Measurements from ENCODE around the gene BEND6. TPM values are rescaled to one million over a fixed set of nuclear protein-coding genes. Genes with fewer than 3 reads are reported as not detected.
"Not testable (repeated sequence)": the region's sequence is repeated elsewhere in the genome, so short reads cannot be mapped to it uniquely, and the experiment has no call there.

The BEND6 gene
- total RNA-seq, 1 donor from 2014 or later: not detected

DNA sequence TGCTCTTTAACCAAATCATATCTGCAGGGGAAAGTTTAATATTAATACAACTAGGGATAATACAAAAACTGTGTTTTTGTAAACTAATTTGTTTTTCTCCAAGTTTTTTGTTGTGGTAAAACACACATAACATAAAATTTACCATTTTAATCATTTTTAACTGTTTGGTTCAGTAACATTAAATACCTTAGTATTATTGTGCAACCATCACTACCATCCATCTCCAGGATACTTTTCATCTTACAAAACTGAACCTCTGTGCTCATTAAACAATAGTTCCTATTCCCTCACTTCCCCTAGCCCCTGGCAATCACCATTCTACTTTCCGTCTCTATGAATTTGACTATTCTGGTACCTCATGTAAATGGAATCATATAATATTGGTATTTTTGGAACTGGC, 15.9 kb downstream of the BEND6 start:
- no peak overlapping the region for H3K27ac Mint-ChIP-seq
- intact Hi-C loops (cut with micrococcal nuclease): no loop called here
- H3K4me1 Mint-ChIP-seq: no peaks in the 10 kb centered on the region
- H3K27me3 Mint-ChIP-seq: peaks cover 13% of the 10 kb centered on the region
- H3K9me3 Mint-ChIP-seq: no peaks in the 10 kb centered on the region
- no peaks in the 10 kb centered on the region for H3K36me3 Mint-ChIP-seq (ENCODE audit: low read depth)
- H3K4me3 Mint-ChIP-seq: no peak overlapping the region
- DNase-seq: no peak

DNA sequence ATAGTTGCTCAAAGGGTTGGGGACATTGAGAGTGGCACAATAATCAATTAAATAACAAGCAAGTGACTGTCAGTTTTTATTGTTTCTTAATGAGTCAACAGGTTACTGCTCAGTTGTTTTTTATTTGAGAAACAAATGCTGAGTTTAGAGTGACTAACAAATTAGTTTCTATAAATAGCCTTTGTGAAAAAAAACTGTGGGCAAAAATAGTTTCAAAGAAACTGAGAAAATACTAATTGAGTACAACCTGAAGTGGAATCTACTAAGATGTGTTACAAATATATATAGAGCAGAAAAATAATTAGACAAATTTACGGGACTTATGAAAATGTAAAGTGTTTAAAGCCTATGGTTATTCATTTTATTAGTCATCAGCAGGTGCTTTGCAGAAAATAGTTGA, 22.3 kb downstream of the BEND6 start:
- no peak overlapping the region for H3K27ac Mint-ChIP-seq
- H3K27me3 Mint-ChIP-seq: peaks cover 10% of the 10 kb centered on the region
- DNase-seq: no peak
- H3K9me3 Mint-ChIP-seq: peaks cover 4% of the 10 kb centered on the region
- H3K4me3 Mint-ChIP-seq: no peak overlapping the region
- H3K4me1 Mint-ChIP-seq: no peaks in the 10 kb centered on the region
- intact Hi-C loops (cut with micrococcal nuclease): no loop called here
- no peaks in the 10 kb centered on the region for H3K36me3 Mint-ChIP-seq (ENCODE audit: low read depth)

DNA sequence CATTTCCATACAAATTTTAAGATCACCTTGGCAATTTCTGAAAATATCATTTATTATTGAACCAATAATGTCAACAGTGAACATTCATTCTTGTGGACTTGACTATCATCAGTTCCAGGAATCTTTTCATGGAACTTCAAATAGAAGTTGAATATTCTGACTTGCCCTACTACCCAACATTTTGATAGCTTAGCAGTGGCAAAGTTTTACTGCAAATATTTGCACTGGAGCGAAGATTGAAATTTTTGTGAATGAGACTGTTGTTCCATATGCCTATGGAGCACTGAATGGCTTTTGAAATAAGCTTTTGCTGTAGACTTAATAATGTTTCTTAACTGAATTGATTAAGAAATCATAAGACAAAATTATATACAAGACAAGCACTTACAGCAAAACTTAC, 23.6 kb downstream of the BEND6 start:
- peaks cover 12% of the 10 kb centered on the region for H3K27me3 Mint-ChIP-seq
- no peak for DNase-seq
- no peak overlapping the region for H3K4me3 Mint-ChIP-seq
- H3K27ac Mint-ChIP-seq: no peak overlapping the region
- H3K4me1 Mint-ChIP-seq: no peaks in the 10 kb centered on the region
- H3K36me3 Mint-ChIP-seq (ENCODE audit: low read depth): no peaks in the 10 kb centered on the region
- peaks cover 4% of the 10 kb centered on the region for H3K9me3 Mint-ChIP-seq
- intact Hi-C loops (cut with micrococcal nuclease): no loop called here

DNA sequence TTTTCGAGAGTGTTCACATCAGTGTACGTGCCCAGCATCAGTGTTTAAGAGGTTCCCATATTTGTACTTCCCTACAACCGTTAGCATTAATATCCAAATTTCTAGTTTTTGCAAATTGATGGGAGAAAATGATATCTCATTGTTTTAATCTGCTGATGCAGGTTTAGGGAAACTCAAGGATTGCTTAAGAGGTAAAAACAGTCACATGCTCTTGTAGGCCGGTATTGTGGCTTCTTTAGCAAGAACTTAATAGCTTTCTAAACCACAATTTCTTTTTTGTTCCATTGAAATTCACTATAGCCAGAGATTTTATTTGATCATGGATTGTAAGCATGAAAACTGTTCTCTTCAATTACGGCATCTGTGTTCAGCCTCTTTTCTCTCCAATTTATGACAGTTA, 29.5 kb downstream of the BEND6 start:
- Mint-ChIP-seq H3K27me3 (peaks cover 15% of the 10 kb centered on the region), H3K9me3 (no peaks in the 10 kb centered on the region), H3K4me1 (no peaks in the 10 kb centered on the region), H3K27ac (no peak overlapping the region), H3K4me3 (no peak overlapping the region), H3K36me3 (ENCODE audit: low read depth) (no peaks in the 10 kb centered on the region)
- intact Hi-C loops (cut with micrococcal nuclease): no loop called here
- DNase-seq: no peak

DNA sequence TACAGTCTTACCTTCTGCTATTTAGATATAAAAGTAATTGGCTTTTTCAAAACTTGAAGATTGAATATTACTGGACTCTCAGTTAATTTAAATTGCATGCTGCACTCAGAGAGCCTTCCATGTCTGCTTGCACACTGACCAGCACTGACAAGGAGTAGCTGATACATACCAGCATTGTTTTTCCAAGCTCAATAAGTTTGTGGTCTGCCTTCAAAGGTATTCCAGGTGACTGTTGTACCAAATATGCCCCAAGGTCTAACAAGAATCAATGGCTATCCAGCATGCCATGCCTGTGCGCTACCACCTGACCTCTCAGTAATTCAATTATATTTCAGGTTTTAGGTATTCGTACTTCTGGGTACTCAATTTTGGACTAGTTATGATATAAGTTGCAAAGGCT, 30.0 kb downstream of the BEND6 start:
- Mint-ChIP-seq H3K4me3 (no peak overlapping the region), H3K27me3 (peaks cover 20% of the 10 kb centered on the region), H3K27ac (no peak overlapping the region), H3K4me1 (no peaks in the 10 kb centered on the region), H3K9me3 (no peaks in the 10 kb centered on the region), H3K36me3 (ENCODE audit: low read depth) (no peaks in the 10 kb centered on the region)
- no peak for DNase-seq
- intact Hi-C loops (cut with micrococcal nuclease): no loop called here

DNA sequence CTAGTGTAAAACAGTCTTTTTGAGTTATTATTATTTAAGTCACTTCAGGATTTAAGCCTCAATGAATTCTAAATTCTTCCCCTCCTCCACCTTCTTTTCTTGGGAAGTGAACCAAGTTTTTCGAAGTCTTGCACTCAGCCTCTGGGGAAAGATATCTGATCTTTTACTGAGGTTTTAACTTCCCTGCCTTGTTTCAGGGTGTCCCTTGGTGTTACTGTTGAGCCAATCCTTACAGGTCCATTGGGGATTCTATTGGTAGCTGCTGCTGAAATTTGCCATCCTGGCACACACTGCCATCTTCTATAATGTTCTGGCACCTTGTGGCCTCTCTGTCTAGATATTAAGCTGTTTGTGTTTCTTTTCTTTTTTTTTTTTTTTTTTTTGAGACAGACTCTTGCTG, 31.7 kb downstream of the BEND6 start:
- Mint-ChIP-seq H3K27me3 (peaks cover 23% of the 10 kb centered on the region), H3K27ac (no peak overlapping the region), H3K4me3 (no peak overlapping the region), H3K4me1 (no peaks in the 10 kb centered on the region), H3K36me3 (ENCODE audit: low read depth) (no peaks in the 10 kb centered on the region), H3K9me3 (no peaks in the 10 kb centered on the region)
- intact Hi-C loops (cut with micrococcal nuclease): no loop called here
- no peak for DNase-seq

DNA sequence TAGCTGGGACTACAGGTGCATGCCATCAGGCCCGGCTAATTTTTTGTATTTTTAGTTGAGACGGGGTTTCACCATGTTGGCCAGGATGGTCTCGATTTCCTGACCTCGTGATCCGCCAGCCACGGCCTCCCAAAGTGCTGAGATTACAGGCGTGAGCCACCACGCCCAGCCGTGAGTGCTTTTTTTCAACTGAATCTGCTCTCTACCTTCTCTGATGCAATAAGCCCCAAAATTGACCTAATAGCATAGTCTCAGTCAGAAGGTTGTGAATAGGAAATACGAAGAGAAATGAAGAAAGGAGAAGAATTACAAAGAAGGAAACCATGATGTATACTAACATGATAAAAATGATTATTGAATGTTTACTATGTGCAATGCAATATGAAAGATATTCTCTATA, 33.2 kb downstream of the BEND6 start:
- Mint-ChIP-seq H3K36me3 (ENCODE audit: low read depth) (no peaks in the 10 kb centered on the region), H3K27ac (no peak overlapping the region), H3K9me3 (no peaks in the 10 kb centered on the region), H3K4me1 (no peaks in the 10 kb centered on the region), H3K27me3 (peaks cover 27% of the 10 kb centered on the region), H3K4me3 (no peak overlapping the region)
- intact Hi-C loops (cut with micrococcal nuclease): no loop called here
- no peak for DNase-seq

DNA sequence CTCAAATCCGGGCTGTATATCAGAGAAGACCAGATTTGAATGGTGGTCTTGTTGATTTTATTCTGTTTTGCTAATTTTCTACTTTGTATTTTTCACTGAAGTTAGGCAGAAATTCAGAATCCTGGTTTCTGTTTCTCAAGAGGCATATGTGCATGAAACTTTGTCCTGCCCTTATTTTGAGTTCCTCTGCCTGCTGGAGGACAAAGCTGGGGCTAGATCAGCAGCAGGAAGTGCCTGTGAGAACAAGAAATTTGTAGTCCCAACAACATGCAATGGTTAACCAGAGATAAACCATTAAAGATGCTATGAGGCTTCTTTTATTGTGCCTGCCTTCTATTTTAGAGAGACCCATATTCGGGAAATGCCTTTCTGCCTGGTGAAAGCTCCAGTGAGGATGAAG, 37.1 kb downstream of the BEND6 start:
- no peaks in the 10 kb centered on the region for H3K9me3 Mint-ChIP-seq
- peaks cover 26% of the 10 kb centered on the region for H3K27me3 Mint-ChIP-seq
- intact Hi-C loops (cut with micrococcal nuclease): no loop called here
- H3K4me3 Mint-ChIP-seq: no peak overlapping the region
- H3K36me3 Mint-ChIP-seq (ENCODE audit: low read depth): no peaks in the 10 kb centered on the region
- no peaks in the 10 kb centered on the region for H3K4me1 Mint-ChIP-seq
- no peak for DNase-seq
- no peak overlapping the region for H3K27ac Mint-ChIP-seq

DNA sequence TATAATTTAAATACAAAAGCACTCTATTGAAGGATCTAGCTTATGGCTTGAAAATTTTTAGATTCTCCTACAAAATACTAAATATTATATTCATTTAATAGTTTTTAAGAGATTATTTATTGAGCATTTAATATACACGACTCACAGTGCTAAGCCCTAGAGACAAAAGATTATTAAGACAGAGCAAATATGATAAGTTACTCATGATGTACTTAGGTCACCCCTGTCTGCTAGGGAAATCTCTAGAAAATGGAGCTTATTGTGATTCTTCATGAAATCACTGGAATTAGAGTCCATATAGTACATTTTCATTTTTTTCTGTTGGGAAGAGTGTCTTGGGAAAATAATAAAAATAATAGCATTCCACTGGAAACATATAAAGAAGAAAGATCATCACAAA, 37.8 kb downstream of the BEND6 start:
- Mint-ChIP-seq H3K9me3 (no peaks in the 10 kb centered on the region), H3K4me1 (no peaks in the 10 kb centered on the region), H3K4me3 (no peak overlapping the region), H3K36me3 (ENCODE audit: low read depth) (no peaks in the 10 kb centered on the region), H3K27ac (no peak overlapping the region), H3K27me3 (peaks cover 22% of the 10 kb centered on the region)
- no peak for DNase-seq
- intact Hi-C loops (cut with micrococcal nuclease): no loop called here

DNA sequence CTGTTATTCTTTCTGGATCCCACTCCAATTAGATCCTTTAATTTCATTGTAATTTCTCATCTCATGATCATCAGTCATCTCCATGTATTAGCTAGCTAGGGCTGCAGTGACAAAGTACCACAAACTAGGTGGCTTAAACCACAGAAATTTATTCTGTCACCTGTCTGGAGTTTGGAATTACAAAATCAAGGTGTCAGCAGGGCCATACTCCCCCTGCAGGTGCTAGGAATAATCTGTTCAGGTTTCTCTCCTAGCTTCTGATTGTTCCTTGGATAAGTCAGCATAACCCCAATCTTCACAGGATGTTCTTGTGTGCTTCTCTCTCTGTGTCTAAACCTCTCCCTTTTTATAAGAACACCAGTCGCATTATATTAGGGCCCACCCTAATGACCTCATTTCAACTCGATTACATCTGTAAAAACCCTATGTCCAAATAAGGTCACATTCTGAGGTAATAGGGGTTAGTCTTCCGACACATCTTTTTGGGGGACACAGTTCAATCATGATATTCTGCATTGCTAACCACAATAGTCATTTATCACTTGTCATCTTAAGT, 40.5 kb downstream of the BEND6 start:
- intact Hi-C loops (cut with micrococcal nuclease): no loop called here
- no peak for DNase-seq
- no peaks in the 10 kb centered on the region for H3K4me1 Mint-ChIP-seq
- H3K27me3 Mint-ChIP-seq: peaks cover 10% of the 10 kb centered on the region
- H3K36me3 Mint-ChIP-seq (ENCODE audit: low read depth): no peaks in the 10 kb centered on the region
- H3K4me3 Mint-ChIP-seq: no peak overlapping the region
- H3K27ac Mint-ChIP-seq: no peak overlapping the region
- no peaks in the 10 kb centered on the region for H3K9me3 Mint-ChIP-seq

DNA sequence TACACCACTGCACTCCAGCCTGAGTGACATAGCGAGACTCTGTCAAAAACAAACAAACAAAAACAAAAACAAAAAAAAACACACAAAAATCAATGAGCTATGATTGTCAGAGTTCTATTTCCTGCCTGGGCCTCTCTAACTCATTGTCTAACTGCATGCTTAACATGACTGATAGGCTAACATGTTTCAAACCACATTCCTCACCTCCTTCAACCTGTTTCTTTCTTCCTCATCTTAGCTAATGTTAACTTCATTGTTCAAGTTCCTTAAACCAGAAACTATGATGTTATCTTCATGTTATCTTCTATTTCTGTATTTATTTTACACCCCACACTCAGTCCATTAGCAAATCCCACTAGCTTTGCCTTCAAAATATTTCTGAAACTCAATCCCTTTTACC, 41.5 kb downstream of the BEND6 start:
- no peak overlapping the region for H3K4me3 Mint-ChIP-seq
- H3K9me3 Mint-ChIP-seq: no peaks in the 10 kb centered on the region
- no peaks in the 10 kb centered on the region for H3K4me1 Mint-ChIP-seq
- intact Hi-C loops (cut with micrococcal nuclease): no loop called here
- no peaks in the 10 kb centered on the region for H3K36me3 Mint-ChIP-seq (ENCODE audit: low read depth)
- H3K27me3 Mint-ChIP-seq: peaks cover 10% of the 10 kb centered on the region
- no peak overlapping the region for H3K27ac Mint-ChIP-seq
- no peak for DNase-seq

DNA sequence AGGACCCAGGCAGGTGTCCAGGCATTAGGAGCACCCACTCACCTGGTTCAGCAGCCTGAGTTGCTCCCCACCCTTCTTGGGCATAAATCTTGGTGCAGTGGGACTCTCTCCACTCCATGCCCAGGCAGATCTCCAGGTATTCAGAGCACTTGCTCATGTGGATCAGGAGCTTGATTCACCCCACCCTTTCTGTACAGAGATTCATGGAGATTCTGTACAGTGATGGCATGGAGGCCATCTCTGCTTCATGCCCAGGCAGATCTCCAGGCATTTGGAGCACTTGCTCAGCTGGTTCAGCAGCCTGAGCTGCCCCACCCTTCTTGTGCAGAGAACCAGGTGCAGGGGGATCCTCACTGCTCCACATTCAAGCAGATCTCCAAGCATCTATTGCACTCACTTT, 44.1 kb downstream of the BEND6 start:
- Mint-ChIP-seq H3K9me3 (no peaks in the 10 kb centered on the region), H3K27ac (no peak overlapping the region), H3K4me1 (no peaks in the 10 kb centered on the region), H3K4me3 (no peak overlapping the region), H3K27me3 (peaks cover 17% of the 10 kb centered on the region), H3K36me3 (ENCODE audit: low read depth) (no peaks in the 10 kb centered on the region)
- DNase-seq: no peak
- intact Hi-C loops (cut with micrococcal nuclease): no loop called here

DNA sequence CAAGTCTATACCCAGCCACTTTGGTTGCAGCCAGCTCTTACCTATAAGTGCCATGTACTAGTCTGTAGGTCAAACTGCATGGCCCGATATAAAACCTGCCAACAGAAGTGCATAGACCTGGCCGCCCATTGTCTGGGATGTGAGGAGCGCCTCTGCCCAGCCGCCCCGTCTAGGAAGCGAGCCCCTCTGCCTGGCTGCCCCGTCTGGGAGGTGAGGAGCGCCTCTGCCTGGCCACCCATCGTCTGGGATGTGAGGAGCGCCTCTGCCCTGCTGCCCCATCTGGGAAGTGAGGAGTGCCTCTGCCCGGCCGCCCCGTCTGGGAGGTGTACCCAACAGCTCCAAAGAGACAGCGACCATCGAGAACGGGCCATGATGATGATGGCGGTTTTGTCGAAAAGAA, 44.8 kb downstream of the BEND6 start:
- H3K4me3 Mint-ChIP-seq; DNase-seq; intact Hi-C loops (cut with micrococcal nuclease); H3K4me1 Mint-ChIP-seq; H3K27ac Mint-ChIP-seq; H3K9me3 Mint-ChIP-seq; H3K36me3 Mint-ChIP-seq (ENCODE audit: low read depth): not testable (repeated sequence)
- peaks cover 17% of the 10 kb centered on the region for H3K27me3 Mint-ChIP-seq

DNA sequence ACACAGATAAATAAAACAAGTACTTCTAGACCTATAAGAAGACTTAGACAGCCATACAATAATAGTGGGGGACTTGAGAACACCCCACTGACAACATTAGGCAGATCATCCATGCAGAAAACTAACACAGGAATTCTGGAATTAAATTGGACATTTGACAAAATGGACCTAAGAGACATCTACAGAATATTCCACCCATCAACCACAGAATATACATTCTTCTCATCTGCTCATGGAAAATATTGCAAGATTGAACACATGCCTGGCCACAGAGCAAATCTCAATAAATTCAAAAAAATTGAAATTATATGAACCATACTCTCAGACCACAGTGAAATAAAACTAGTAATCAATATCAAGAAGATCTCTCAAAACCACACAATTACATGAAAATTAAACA, 47.3 kb downstream of the BEND6 start:
- Mint-ChIP-seq H3K36me3 (ENCODE audit: low read depth) (no peaks in the 10 kb centered on the region), H3K4me3 (no peak overlapping the region), H3K9me3 (no peaks in the 10 kb centered on the region), H3K27me3 (peaks cover 17% of the 10 kb centered on the region), H3K27ac (no peak overlapping the region), H3K4me1 (no peaks in the 10 kb centered on the region)
- intact Hi-C loops (cut with micrococcal nuclease): no loop called here
- no peak for DNase-seq

DNA sequence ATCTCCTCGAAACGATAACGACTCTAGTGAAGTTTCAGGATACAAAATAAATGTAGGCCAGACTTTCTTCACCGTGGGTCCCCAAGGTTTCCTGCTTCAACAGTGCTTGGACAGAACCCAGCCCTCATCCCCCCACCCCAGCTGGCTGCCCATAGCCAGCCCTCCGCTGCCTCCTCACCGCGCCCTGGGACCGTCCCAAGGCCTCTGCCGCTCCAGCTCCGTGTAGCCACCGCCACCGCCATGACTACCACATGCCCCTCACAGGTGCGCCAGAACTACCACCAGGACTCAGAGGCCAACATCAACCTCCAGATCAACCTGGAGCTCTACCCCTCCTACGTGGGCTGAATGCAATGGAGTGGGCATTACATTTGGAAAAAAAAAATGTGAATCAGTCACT, 49.4 kb downstream of the BEND6 start:
- Mint-ChIP-seq H3K27me3 (peaks cover 20% of the 10 kb centered on the region), H3K27ac (no peak overlapping the region), H3K4me3 (no peak overlapping the region), H3K9me3 (no peaks in the 10 kb centered on the region), H3K4me1 (no peaks in the 10 kb centered on the region), H3K36me3 (ENCODE audit: low read depth) (no peaks in the 10 kb centered on the region)
- intact Hi-C loops (cut with micrococcal nuclease): no loop called here
- no peak for DNase-seq

Data from activated CD4-positive, alpha-beta T cell treated with anti-CD3 and anti-CD28 coated beads, Interleukin-2, amount 10 ng/mL, durations not matched to agents 24 days and 14 days (primary cell).